ENCODE measurements around the gene MAP3K20. TPM values are rescaled to one million over a fixed set of nuclear protein-coding genes. Genes with fewer than 3 reads are reported as not detected.
"Not testable (repeated sequence)": the region's sequence is repeated elsewhere in the genome, so short reads cannot be mapped to it uniquely, and the experiment has no call there.

MAP3K20 gene
- total RNA-seq, 8 experiments from 2014 or later, result 2.9 to 69.1 (median 13.4) TPM

DNA sequence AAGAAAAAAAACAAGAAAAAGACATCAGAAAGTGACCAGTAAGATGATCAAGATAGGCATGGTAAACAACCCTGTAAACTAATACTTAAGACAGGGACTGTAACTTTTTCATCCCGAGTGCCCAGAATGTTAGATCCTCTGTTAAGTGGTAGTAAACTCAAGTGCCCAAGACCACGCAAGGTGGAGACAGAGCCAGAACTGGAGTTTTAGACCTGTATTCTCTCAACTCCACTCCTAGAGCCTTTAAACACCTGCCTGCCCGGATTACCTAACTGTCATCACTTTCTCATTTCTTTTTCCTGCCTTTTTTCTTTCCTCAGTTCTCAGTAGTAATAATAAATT is 203.9 kb downstream of the MAP3K20 start:
- 21 to 100% (median 88%) methylated on average over 1 to 3 of the region's 3 CpGs for WGBS, 10 experiments
- Histone ChIP-seq H3K4me3 (no peak overlapping the region), H3K27ac (no peak overlapping the region), H3K4me1 (replicated peaks in 1 of 2) (peaks cover 8 to 9% of the 10 kb centered on the region in 2 donors)
- in situ Hi-C loops (cut with MboI; ENCODE audit: low pct_unique_long_range_greater_than_20kb in 2 of 9, low sequenced_read_pairs in 9 of 9, unreplicated experiment in 9 of 9), result no loop called here
- no peak for ATAC-seq (replicated peaks in 6 of 8)

DNA sequence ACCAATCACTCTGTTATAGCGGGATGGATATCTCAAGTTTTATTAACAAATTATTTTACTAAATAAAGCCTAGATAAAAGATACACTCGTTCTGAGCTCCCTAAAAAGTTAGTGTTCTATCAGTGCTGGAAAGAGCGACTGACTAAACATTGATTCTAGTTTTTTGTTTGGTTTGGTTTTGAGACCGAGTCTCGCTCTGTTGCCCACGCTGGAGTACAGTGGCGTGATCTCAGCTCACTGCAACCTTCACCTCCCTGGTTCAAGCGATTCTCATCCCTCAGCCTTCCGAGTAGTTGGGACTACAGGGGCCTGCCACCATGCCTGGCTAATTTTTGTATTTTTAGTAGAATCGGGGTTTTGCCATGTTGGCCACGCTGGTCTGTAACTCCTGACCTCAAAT is 205.2 kb downstream of the MAP3K20 start:
- H3K27ac ChIP-seq, result no peak overlapping the region
- ATAC-seq (replicated peaks in 6 of 8), result no peak
- no peak overlapping the region for H3K4me3 ChIP-seq
- WGBS, 10 experiments, result 60 to 100% (median 88%) methylated on average over 1 to 11 of the region's 11 CpGs; no CpG with 5 or more reads in 1 of the 10 experiments
- in situ Hi-C loops (cut with MboI; ENCODE audit: low pct_unique_long_range_greater_than_20kb in 2 of 9, low sequenced_read_pairs in 9 of 9, unreplicated experiment in 9 of 9), result no loop called here
- peaks cover 8 to 9% of the 10 kb centered on the region in 2 donors for H3K4me1 ChIP-seq (replicated peaks in 1 of 2)

DNA sequence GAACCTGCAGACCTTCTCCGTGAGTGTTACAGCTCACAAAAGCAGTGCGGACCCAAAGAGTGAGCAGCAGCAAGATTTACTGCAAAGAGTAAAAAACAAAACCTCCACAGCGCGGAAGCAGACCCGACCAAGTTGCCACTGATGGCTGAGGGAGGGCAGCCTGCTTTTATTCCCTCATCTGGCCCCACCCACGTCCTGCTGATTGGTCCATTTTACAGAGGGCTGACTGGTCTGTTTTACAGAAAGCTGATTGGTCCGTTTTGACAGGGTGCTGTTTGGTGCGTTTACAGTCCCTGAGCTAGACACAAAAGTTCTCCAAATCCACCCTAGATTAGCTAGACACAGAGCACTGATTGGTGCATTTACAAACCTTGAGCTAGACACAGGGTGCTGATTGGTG is 206.3 kb downstream of the MAP3K20 start:
- H3K4me1 ChIP-seq (replicated peaks in 1 of 2); in situ Hi-C loops (cut with MboI; ENCODE audit: low pct_unique_long_range_greater_than_20kb in 2 of 9, low sequenced_read_pairs in 9 of 9, unreplicated experiment in 9 of 9); H3K27ac ChIP-seq; ATAC-seq (replicated peaks in 6 of 8); H3K4me3 ChIP-seq: not testable (repeated sequence)
- WGBS, 10 experiments, result 20 to 100% (median 75%) methylated on average over 1 to 6 of the region's 8 CpGs; no CpG with 5 or more reads in 1 of the 10 experiments

DNA sequence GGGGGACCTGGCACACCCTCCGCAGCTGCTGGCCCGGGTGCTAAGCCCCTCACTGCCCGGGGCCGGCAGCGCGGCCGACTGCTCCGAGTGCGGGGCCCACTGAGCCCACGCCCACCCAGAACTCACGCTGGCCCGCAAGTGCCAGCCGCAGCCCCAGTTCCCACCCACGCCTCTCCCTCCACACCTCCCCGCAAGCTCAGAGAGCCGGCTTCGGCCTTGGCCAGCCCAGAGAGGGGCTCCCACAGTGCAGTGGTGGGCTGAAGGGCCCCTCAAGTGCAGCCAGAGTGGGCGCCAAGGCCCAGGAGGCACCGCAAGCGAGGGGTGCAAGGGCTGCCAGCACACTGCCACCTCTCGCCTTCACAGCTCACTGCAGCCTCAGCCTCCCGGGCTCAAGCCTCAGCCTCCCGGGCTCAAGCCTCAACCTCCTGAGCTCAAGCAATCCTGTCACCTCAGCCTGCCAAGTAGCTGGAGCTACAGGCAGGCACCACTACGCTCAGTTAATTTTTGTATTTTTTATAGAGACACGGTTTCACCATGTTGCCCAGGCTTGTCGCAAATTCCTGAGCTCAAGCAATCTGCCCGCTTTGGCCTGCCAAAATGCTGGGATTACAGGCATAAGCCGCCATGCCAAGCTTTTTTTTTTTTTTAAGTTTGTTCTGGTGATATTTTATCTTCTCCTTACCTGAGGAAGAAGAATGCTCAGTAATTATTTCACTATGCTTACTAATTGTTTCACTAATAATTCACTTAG is 207.3 kb downstream of the MAP3K20 start:
- in situ Hi-C loops (cut with MboI; ENCODE audit: low pct_unique_long_range_greater_than_20kb in 2 of 9, low sequenced_read_pairs in 9 of 9, unreplicated experiment in 9 of 9), result no loop called here
- Histone ChIP-seq H3K27ac (no peak overlapping the region), H3K4me1 (replicated peaks in 1 of 2) (peaks cover 8 to 9% of the 10 kb centered on the region in 2 donors), H3K4me3 (no peak overlapping the region)
- no peak for ATAC-seq (replicated peaks in 6 of 8)
- WGBS, 10 experiments, result 89 to 100% (median 94%) methylated on average over 2 to 7 of the region's 28 CpGs; no CpG with 5 or more reads in 1 of the 10 experiments

DNA sequence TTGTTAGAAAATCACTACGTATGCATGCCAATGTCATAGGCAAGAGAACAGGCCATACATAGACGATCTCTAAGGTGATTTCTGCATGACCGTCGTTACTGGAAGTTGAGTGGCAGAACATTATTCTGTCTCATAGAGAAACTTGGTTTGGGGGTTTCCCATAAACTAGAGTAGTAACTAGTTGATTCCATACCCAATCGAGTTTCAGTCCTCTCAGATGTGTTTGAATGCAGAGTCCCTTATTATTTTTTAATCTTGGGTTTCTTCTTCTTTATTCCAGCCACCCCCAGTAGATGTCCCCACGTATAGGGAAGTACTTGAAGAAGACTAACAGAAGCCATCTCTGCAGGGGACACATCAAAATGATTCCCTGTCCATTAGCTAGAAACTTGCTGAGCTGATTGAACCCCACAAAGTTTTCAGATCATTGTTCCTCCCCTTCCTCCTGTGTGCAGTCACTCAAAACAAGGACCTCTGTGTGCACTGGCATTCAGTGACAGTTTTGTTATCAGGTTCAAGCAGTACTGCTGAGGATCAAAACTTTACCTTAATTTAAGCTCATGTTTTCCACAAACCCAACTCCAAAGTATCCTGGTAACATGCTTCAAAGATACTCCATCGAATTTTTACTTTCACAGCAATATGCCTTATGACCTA is 210.6 kb downstream of the MAP3K20 start:
- H3K4me1 ChIP-seq (replicated peaks in 1 of 2), result no peaks in the 10 kb centered on the region
- ATAC-seq (replicated peaks in 6 of 8), result no peak
- no peak overlapping the region for H3K4me3 ChIP-seq
- WGBS, 10 experiments, result 26 to 79% (median 62%) methylated on average over 1 to 6 of the region's 7 CpGs
- H3K27ac ChIP-seq, result no peak overlapping the region
- in situ Hi-C loops (cut with MboI; ENCODE audit: low pct_unique_long_range_greater_than_20kb in 2 of 9, low sequenced_read_pairs in 9 of 9, unreplicated experiment in 9 of 9), result no loop called here

DNA sequence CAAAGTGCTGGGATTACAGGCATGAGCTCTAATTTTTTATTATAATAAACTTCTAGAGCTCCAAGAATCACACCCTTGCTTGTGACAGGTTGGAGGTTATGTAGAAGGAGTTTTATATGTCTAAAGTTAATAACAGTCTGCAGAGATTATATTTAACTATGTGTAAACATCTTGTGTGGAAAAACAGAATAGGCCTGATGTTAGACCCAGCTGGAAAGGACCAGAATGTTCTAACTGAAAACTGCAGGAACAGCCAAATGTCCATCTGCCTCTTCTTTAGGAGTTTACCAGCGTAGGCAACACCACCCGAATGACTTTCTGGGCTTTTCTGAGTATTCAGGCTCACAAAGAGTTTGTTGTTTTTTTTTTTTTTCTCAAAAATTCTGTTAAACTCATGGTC is 211.9 kb downstream of the MAP3K20 start:
- WGBS, 10 experiments, result 0 to 100% (median 88%) methylated on average over 1 to 2 of the region's 2 CpGs; no CpG with 5 or more reads in 1 of the 10 experiments
- in situ Hi-C loops (cut with MboI; ENCODE audit: low pct_unique_long_range_greater_than_20kb in 2 of 9, low sequenced_read_pairs in 9 of 9, unreplicated experiment in 9 of 9), result no loop called here
- H3K27ac ChIP-seq, result no peak overlapping the region
- no peak for ATAC-seq (replicated peaks in 6 of 8)
- H3K4me3 ChIP-seq, result no peak overlapping the region
- H3K4me1 ChIP-seq (replicated peaks in 1 of 2), result no peaks in the 10 kb centered on the region

DNA sequence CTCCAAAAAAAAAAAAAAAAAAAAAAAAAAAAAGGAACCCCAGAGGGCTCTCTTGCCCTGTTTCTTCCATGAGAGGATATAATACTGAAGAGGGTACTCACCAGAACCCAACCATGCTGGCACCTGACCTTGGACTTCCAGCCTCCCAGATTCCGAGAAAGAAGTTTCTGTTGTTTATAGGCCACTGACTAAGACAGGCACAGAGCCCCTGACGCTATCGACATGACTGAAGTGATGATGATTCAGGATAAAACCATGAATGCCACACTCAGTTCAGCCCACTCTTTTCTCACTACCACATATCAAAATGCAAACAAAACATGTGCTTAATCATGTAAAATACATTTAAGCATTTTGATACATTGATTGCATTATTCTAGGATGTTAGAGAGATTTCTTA is 212.9 kb downstream of the MAP3K20 start:
- H3K4me1 ChIP-seq (replicated peaks in 1 of 2), result no peaks in the 10 kb centered on the region
- H3K27ac ChIP-seq, result no peak overlapping the region
- ATAC-seq (replicated peaks in 6 of 8), result no peak
- in situ Hi-C loops (cut with MboI; ENCODE audit: low pct_unique_long_range_greater_than_20kb in 2 of 9, low sequenced_read_pairs in 9 of 9, unreplicated experiment in 9 of 9), result no loop called here
- no peak overlapping the region for H3K4me3 ChIP-seq
- WGBS, 10 experiments, result 16 to 100% (median 80%) methylated on average over 1 to 2 of the region's 3 CpGs; no CpG with 5 or more reads in 7 of the 10 experiments

DNA sequence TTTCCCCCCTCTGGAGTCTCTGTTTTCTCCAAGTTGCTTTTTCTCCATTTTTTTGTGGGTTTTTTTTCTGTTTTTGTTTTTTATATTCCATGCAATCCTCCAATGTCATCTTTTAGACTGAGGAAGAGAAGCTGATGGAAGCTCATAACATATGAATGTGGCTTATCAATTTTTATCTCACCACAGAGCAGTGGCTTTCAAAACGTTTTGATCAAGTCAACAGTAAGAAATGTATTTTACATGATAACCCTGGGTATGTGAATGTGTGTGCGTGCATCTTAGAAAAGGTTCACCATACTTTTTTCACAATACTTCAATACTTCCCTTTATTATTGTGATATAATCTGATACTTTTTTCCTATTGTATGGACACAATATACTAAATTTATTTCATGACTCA is 214.4 kb downstream of the MAP3K20 start:
- in situ Hi-C loops (cut with MboI; ENCODE audit: low pct_unique_long_range_greater_than_20kb in 2 of 9, low sequenced_read_pairs in 9 of 9, unreplicated experiment in 9 of 9), result no loop called here
- 0 to 100% (median 75%) methylated on average over 1 to 2 of the region's 2 CpGs; no CpG with 5 or more reads in 1 of the 10 experiments for WGBS, 10 experiments

DNA sequence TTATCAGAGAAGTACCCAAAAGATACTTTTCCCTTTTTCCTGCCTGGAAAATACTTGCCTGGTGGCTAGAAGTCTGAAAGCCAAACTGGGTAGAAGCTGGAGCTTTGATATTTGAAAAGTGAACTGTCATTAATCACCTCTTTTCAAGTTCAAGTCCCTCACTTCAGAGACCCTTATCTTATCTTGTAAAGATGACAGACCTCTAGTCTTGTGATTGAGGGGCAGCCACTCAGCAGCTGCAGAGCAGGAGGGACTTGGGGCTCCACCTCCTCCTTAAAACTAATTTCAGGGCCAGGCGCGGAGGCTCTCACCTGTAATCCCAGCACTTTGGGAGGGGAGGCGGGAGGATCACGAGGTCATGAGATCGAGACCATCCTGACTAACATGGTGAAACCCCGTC is 214.9 kb downstream of the MAP3K20 start:
- Histone ChIP-seq H3K4me3 (no peak overlapping the region), H3K4me1 (replicated peaks in 1 of 2) (no peaks in the 10 kb centered on the region), H3K27ac (no peak overlapping the region)
- WGBS, 10 experiments, result 67 to 100% (median 98%) methylated on average over 1 to 6 of the region's 6 CpGs; no CpG with 5 or more reads in 4 of the 10 experiments
- ATAC-seq (replicated peaks in 6 of 8), result no peak
- in situ Hi-C loops (cut with MboI; ENCODE audit: low pct_unique_long_range_greater_than_20kb in 2 of 9, low sequenced_read_pairs in 9 of 9, unreplicated experiment in 9 of 9), result no loop called here

More for the DNA sequence above, 214.4 kb downstream of the MAP3K20 start:
- H3K27ac ChIP-seq, result no peak overlapping the region
- no peaks in the 10 kb centered on the region for H3K4me1 ChIP-seq (replicated peaks in 1 of 2)
- no peak overlapping the region for H3K4me3 ChIP-seq
- ATAC-seq (replicated peaks in 6 of 8), result no peak

DNA sequence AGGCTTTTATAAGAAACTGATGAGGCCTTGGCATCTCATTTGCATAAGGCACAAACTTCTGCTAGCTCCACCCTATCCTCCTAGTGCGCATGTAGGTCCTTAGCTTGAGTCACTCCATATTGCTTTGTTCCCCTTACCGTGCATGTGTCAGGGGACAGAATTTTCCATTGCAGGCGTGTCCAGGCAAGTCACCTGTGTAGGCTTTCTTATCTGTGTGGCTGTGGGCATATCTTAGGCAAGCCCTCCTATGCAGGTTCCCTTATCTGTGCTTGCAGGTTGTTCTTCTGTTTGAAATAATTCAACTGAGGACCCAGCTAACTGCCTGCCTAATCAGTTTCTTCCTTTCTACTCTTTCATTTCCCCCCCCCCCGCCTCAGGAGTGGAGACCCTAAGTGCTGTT is 215.8 kb downstream of the MAP3K20 start:
- Histone ChIP-seq H3K27ac (no peak overlapping the region), H3K4me3 (no peak overlapping the region), H3K4me1 (replicated peaks in 1 of 2) (no peaks in the 10 kb centered on the region)
- 8 to 100% (median 80%) methylated on average over 1 to 3 of the region's 4 CpGs; no CpG with 5 or more reads in 1 of the 10 experiments for WGBS, 10 experiments
- ATAC-seq (replicated peaks in 6 of 8), result no peak
- in situ Hi-C loops (cut with MboI; ENCODE audit: low pct_unique_long_range_greater_than_20kb in 2 of 9, low sequenced_read_pairs in 9 of 9, unreplicated experiment in 9 of 9), result no loop called here

DNA sequence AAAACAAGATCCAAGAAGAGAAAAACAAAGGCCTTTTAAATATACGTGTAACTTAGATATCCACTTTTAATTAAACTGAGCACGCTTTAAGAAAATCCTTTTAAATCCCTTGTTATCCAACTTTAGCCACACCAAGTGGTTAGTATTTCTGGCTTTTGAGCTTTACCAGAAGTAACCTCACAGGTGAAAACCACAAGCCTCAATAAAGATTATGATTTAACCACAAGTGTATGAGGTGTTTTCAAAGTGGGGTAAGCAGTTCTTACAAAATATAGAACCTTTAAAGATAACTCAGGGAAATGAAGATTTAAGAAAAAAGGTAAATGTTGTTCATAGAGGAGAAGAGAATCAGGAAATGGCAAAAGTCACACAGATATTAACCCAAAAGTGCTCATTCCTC is 220.6 kb downstream of the MAP3K20 start:
- H3K4me3 ChIP-seq, result no peak overlapping the region
- in situ Hi-C loops (cut with MboI; ENCODE audit: low pct_unique_long_range_greater_than_20kb in 2 of 9, low sequenced_read_pairs in 9 of 9, unreplicated experiment in 9 of 9), result no loop called here
- WGBS, 10 experiments, result 54 to 100% (median 81%) methylated on average over 1 to 2 of the region's 2 CpGs

DNA sequence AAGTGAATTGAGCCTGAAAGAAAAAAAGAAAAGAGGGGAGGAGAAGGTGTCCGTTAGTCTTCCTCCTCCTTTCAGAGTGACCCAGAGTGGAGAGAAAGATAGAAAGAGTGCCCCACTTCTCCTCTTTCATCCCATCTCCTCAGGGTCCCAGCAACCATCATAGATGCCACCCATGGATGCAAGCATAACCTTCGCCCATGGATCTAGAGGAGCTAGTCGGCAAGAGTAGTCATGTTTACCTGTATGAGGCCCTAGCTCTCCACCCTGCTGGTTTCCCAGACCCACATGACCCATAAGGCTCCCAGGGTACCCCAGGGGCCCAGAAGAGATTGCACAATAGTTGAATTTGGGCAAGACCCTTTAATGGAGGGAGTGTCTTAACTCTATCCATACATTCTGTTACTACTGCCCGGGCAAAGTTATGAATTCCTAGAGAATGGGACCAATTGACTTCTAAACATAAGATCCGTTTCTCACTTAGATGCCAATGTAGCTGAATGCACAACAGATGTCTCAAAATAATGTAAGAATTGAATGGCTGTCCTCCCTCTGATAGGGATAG is 223.0 kb downstream of the MAP3K20 start:
- 40 to 91% (median 67%) methylated on average over 1 to 5 of the region's 5 CpGs; no CpG with 5 or more reads in 2 of the 10 experiments for WGBS, 10 experiments
- in situ Hi-C loops (cut with MboI; ENCODE audit: low pct_unique_long_range_greater_than_20kb in 2 of 9, low sequenced_read_pairs in 9 of 9, unreplicated experiment in 9 of 9), result no loop called here
- no peaks in the 10 kb centered on the region for H3K4me1 ChIP-seq (replicated peaks in 1 of 2)
- H3K27ac ChIP-seq, result no peak overlapping the region
- ATAC-seq (replicated peaks in 6 of 8), result no peak
- no peak overlapping the region for H3K4me3 ChIP-seq

More for the DNA sequence above, 220.6 kb downstream of the MAP3K20 start:
- Histone ChIP-seq H3K4me1 (replicated peaks in 1 of 2) (no peaks in the 10 kb centered on the region), H3K27ac (no peak overlapping the region)
- ATAC-seq (replicated peaks in 6 of 8), result no peak

DNA sequence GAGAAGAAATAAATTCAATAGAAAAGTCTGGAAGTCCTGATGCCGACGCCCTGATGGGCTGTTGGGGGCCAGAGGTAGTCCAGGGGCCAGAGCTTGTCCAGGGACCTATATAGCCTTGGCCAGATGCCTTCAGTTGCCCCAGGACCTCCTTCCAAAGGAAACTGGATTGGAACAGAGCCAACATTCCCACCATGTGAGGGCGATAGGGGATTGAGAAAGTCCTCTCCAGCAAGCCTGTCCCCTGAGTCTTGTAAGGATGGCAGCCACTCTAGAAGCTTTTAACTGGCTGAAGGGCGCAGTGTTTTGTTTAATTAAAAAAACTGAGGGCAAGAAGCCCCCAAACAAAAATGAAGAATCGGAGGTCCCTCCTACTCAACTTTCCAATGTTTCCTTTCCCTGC is 224.1 kb downstream of the MAP3K20 start:
- no peaks in the 10 kb centered on the region for H3K4me1 ChIP-seq (replicated peaks in 1 of 2)
- H3K27ac ChIP-seq, result no peak overlapping the region
- in situ Hi-C loops (cut with MboI; ENCODE audit: low pct_unique_long_range_greater_than_20kb in 2 of 9, low sequenced_read_pairs in 9 of 9, unreplicated experiment in 9 of 9), result no loop called here
- WGBS, 10 experiments, result 46 to 100% (median 84%) methylated on average over 1 to 5 of the region's 5 CpGs; no CpG with 5 or more reads in 2 of the 10 experiments
- no peak for ATAC-seq (replicated peaks in 6 of 8)
- H3K4me3 ChIP-seq, result no peak overlapping the region

Measured in motor neuron (in vitro differentiated cells).